Stimulated activated CD4-positive, alpha-beta T cell treated with anti-CD3 and anti-CD28 coated beads, Interleukin-1b, Interleukin-23, amount 100 ng/mL, for 48 hours (primary cell): Measurements from ENCODE around the gene TIGD2.
"Not testable (repeated sequence)": the region's sequence is repeated elsewhere in the genome, so short reads cannot be mapped to it uniquely, and the experiment has no call there.

ENCODE experiments used
- DNase-seq: peaks from one replicate; pipeline ENCODE4 v3.0.0-alpha.2; 2020

TIGD2 gene

GRCh38 chr4:89121387-89122068 lies 10.2 kb downstream of the TIGD2 start:
- DNase-seq: no peak

- DNase-seq: no peak
These were observed 12.1 kb downstream of the TIGD2 start for GRCh38 chr4:89123451-89123851.

- DNase-seq: no peak
These were observed 14.8 kb downstream of the TIGD2 start for GRCh38 chr4:89125901-89126782.

DNA sequence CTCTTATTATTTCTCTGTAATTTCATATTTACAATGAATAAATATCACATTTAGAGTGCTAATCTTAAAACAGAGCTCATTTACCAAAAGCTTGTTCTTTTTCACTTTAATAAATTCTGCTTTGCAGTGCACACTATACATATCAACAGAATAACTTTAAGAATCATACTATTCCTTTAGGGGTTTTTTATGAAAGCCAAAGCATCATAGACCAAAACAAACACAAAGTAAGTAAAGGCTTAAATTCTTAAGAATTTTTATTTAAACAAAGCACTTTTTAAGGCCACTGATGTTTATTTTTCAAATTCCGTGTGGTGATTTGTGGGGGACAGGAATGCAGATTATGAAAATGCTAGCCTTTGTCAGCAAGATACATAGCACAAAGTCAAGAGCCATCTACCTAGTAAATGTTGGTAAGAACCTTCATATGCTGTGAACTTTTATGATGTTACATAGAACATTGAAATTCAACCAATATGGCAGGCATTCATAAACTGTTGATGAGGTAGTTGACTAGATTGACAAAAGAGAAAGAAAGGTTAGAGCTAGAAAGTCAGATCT lies 17.8 kb downstream of the TIGD2 start:
- DNase-seq: no peak

DNA sequence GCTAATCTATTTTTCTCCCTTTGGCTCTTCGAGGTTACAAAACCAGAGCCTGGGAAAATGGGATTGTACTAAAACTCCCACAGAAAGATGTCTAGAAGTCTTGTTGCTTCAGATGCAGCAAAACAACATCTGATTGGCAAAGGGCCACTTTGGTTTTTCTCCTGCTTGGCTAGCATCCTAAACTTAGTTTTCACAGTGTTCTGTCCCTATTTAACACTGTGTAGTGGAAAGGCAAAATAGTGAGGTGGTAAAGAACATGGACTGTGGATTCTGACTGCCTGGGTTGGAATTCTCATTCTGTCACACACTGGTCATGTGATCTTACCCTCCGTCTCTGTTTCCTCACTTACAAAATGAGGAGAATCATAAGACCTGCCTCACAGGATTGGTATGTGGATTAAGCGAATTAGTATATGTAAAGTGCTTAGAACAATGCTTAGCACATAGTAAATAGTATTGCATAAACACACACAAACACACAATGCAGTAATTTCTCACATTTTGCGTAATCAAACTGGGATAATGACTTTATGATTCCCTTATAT lies 23.5 kb downstream of the TIGD2 start:
- DNase-seq: no peak

DNA sequence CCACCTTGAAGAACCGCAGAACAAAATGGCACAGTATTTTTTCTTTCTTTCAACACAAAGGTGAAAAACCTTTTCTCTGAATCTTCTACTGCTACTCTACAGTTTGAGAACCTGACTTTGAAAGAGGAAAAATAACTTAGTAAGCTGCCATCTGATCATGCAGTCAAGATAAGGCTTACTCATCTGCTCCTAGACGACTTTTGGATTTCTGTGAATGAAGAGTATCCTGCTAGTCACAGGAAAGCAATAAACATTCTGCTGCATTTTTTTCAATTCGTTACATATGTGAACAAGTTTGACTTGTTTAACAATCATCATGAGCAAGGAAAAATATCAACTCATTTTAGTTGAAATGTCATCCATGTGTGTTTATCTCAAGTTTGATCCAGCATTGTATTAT lies 25.2 kb downstream of the TIGD2 start:
- DNase-seq: no peak

- DNase-seq: no peak
These were observed 25.9 kb downstream of the TIGD2 start for GRCh38 chr4:89137231-89137630.

- no peak for DNase-seq
These were observed 26.4 kb downstream of the TIGD2 start for GRCh38 chr4:89137695-89138094.

DNA sequence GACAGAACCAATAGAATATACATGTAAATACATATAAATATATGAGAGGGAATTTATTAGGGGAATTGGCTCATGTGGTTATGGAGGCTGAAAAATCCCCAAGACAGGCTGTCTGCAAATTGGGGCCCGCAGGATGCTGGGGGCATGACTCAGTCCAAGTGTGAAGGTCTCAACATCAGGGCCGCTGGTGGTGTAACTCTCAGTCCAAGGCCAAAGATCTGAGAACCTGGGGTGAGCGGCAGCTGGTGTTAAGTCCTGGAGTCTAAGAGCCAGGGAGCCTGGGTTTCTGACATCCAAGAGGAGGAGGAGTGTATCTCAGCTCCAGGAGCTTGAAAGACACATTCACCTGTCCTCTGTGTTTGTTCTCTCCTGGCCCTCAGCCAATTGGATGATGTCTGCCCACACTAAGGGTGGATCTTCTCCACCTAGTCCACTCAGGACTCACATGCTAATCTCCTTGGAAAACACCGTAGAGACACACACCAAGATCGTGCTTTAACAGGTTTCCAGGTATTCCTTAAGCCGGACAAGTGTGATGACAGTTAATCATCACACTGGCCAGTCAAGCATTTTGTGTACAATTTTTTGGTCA lies 28.9 kb downstream of the TIGD2 start:
- no peak for DNase-seq

GRCh38 chr4:89142691-89143669 lies 31.6 kb downstream of the TIGD2 start:
- no peak for DNase-seq

DNA sequence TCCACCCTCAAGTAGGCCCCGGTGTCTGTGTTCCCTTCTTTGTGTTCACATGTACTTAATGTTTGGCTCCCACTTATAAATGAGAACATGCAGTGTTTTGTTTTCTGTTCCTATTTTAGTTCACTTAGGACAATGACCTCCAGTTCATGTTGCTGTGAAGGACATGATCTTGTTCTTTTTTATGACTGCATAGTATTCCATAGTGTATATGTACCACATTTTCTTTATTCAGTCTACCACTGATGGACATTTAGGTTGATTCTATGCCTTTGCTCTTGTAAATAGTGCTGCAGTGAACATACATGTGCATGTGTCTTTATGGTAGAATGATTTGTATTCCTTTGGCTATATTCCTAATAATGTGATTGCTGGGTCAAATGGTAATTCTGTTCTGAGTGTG lies 33.3 kb downstream of the TIGD2 start:
- DNase-seq: not testable (repeated sequence)

DNA sequence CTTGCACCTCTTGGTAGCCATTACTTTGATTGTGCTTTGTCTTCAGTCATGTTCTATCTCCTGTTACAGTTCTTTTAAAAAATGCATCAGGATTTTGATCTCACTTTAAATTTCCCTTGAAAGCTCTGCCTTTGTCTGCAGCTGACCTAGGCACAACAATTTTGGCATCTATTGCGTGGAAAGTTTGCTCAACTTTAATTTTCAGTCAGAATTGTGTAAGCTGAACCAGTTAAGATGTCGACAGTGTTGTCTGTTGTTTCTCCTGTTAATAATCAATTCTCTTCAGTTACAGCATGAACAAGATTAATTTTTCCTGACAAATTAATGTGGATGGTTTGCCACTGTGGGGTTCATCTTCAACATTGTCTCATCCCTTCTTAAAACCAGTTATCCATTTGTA lies 34.9 kb downstream of the TIGD2 start:
- no peak for DNase-seq

DNA sequence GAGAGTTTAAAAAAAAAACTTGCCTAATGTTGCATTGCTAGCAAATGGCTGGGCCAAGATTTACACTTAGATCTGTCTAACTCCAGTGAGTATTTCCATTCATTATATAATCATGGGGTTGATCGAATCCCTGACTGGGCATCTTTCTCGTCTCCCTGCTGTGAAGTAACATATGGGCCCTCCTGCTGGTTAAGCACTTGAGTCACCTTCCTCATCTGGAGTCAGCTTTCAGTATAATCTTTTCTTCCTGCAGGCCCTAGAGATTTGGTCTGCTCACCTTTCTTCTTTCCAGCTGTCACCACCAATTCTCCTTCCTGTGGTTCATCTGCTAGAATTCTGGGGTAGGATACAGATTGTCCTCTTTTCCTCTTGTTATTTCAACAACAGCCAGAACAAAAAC lies 41.6 kb downstream of the TIGD2 start:
- no peak for DNase-seq

- no peak for DNase-seq
These were observed 45.0 kb downstream of the TIGD2 start for GRCh38 chr4:89156174-89156914.

DNA sequence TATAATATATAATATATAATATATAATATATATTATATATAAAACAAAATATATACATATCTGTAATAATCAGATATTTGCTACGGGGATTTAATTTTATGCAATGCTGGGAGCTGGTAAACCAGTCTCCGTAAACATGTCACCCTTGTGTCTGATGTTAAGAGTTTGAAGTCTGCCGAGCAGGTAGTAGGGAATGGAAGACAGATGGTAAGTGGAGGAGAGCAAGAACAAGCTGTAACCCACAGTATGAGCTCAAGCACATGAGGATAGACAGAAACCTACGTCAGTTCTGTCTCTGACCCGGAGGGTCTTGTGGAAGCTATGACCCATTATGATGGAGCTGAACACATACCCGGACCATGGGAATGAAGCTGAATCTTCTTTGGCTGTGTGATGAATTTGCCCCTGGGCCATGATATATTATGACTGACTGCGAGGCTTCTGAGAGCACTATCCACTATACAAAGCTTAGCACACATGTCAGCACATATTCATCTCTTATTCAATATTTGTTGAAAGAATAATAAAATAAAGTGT lies 46.2 kb downstream of the TIGD2 start:
- no peak for DNase-seq

DNA sequence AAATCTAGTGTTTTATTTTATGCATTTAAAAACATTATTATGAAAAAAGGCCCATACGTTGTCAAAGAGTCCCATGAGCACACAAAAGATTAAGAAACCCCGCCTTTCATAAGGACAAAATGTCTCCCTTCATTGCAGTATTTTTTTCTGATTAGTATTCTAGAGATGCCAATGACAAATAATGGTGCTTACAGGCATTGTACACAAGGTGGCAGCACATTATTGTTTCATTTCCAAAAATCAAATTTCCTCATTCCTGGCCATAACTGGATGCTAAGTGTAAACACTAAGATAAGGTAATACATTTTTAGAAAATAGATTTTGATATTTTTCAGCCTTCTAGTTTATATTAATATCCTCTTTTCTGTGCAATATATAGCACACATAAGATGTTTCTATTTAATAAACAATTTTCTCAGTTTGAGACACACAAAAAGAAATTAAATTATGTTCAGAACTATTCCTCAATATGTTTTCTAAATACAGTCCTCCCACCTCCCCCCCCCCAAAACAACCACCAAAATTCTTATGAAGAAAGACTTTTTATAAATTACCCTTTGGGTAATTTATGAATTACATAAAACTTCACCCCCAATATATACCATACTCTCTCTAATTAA lies 47.7 kb downstream of the TIGD2 start:
- DNase-seq: no peak

GRCh38 chr4:89160806-89161205 lies 49.5 kb downstream of the TIGD2 start:
- no peak for DNase-seq

- no peak for DNase-seq
These were observed 50.5 kb downstream of the TIGD2 start for GRCh38 chr4:89161841-89162240.

DNA sequence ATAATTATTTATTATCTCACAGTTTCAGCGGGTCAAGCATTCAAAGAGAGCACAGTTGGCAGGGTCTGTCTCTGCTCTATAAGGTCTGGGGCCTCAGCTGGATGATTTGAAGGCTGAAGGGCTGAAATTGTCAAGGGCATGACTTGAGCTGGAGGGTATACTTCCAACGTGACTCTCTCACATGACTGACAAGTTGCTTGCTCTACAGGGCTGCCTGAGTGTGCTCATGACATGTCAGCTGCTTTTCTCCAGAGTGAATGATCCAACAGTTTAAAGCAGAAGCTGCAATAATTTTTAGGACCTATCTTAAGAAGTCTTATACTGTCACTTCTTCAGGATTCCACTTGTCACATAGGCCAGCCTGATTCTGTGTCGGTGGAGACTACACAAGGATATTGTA lies 51.2 kb downstream of the TIGD2 start:
- DNase-seq: no peak

- no peak for DNase-seq
These were observed 51.7 kb downstream of the TIGD2 start for GRCh38 chr4:89162987-89163386.

DNA sequence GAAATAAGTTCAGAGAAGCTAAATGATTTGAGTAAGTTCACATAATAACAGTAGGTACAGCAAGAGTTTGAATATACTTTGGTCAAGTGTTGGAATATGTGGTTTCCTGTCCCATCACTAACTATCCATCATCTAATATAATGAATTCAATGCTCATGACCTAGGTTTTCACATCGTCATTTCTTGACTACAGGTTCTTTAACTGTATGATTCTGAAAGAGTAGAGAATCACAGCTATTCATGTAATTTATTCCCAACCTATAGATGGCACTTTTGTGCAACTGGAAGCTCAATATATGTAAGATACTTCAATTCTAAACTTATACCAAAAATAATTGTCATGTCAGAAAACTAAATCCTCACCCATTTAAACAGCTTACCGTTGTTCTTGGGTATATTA lies 53.1 kb downstream of the TIGD2 start:
- no peak for DNase-seq
